ENCODE measurements around the gene ANKEF1. TPM values are rescaled to one million over a fixed set of nuclear protein-coding genes. Genes with fewer than 3 reads are reported as not detected.

Gene ANKEF1
- total RNA-seq, 4 donors from 2014 or later = 10.1 to 14.2 (median 11.5) TPM

DNA sequence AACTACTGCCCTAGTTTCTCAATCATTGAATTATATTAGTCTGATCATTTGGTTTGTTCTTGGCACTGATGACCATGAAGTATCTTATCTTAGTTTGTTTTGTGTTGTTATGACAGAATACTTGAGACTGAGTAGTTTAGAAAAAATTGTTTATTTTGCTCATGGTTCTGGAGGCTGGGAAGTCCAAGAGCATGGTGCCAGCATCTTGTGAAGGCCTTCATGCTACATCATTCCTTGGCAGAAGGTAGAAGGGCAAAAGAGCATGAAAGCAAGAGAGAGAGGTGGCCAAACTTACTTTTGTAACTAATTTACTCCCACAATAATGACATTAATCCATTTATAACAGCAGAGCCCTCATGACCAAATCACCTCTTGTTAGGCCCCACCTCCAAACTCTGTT is 40.1 kb upstream of the ANKEF1 start:
- no peak for TF ChIP-seq POLR2A (IDR thresholded peaks at IDR 0.05)
- TF ChIP-seq, protein P1, sequence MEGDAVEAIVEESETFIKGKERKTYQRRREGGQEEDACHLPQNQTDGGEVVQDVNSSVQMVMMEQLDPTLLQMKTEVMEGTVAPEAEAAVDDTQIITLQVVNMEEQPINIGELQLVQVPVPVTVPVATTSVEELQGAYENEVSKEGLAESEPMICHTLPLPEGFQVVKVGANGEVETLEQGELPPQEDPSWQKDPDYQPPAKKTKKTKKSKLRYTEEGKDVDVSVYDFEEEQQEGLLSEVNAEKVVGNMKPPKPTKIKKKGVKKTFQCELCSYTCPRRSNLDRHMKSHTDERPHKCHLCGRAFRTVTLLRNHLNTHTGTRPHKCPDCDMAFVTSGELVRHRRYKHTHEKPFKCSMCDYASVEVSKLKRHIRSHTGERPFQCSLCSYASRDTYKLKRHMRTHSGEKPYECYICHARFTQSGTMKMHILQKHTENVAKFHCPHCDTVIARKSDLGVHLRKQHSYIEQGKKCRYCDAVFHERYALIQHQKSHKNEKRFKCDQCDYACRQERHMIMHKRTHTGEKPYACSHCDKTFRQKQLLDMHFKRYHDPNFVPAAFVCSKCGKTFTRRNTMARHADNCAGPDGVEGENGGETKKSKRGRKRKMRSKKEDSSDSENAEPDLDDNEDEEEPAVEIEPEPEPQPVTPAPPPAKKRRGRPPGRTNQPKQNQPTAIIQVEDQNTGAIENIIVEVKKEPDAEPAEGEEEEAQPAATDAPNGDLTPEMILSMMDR (IDR thresholded peaks at IDR 0.05) = no peak
- Histone ChIP-seq H3K27me3 (no peaks in the 10 kb centered on the region), H3K4me1 (no peaks in the 10 kb centered on the region), H3K9me3 (no peaks in the 10 kb centered on the region), H3K4me3 (replicated peaks in 1 of 3) (no peak overlapping the region), H3K27ac (no peak overlapping the region), H3K36me3 (no peaks in the 10 kb centered on the region)
- DNase-seq = no peak
- intact Hi-C loops (cut with DNase I) = no loop called here

DNA sequence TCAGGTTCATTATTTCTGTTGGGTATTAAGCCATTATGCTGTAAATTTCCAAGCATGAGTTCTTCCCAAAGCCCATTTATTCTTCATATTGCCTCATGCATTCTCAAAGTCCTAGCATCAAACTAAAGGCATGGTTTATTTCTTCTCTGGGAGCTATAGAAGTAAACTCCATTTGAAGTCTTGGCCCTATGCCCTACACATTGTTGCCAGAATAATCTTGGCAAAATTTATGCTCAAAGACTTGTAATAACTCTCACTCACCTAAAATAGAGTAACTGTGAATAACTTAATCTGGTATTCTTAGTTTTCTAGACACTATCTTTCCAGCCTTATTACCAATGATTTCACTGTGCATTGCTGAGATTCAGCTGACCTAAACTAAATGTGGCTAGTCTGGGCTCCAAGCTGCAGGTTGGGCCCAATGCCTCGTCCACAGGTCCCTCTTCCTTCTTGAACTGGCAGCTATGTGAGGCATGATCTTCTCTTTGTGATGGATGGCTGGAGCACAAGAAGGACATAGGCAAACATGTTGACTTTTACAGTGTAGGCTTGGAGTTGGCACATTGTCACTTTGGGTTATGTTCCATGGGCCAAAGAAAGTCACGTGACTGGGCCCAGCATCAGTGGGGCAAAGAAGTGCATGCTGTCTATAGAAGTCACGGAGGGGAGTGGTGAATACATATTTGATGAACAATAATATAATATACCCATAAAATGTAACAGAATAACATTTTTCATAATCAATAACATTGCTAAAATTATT is 39.1 kb upstream of the ANKEF1 start:
- no peaks in the 10 kb centered on the region for H3K27me3 ChIP-seq
- intact Hi-C loops (cut with DNase I) = no loop called here
- TF ChIP-seq, protein P1 (IDR thresholded peaks at IDR 0.05) = no peak
- TF ChIP-seq POLR2A (IDR thresholded peaks at IDR 0.05) = no peak
- H3K4me1 ChIP-seq = no peaks in the 10 kb centered on the region
- H3K4me3 ChIP-seq (replicated peaks in 1 of 3) = no peak overlapping the region
- 59 to 63% methylated on average over 3 of the region's 3 CpGs for WGBS, 2 donors
- H3K9me3 ChIP-seq = no peaks in the 10 kb centered on the region
- DNase-seq = no peak
- H3K27ac ChIP-seq = no peak overlapping the region
- no peaks in the 10 kb centered on the region for H3K36me3 ChIP-seq

DNA sequence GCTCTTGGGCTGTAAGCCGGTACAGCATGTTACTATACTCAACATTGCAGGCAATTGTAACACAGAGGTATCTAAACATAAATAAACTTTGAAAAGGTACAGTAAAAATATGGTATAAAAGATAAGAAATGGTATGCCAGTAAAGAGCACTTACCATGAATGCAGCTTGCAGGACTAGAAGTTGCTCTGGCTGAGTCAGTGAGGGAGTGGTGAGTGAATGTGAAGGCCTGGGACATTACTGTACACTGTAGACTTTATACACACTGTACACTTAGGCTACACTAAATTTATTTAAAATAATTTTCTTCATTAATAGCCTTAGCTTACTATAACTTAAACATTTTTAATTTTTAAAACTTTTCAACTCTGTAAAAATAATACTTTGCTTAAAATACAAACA is 37.8 kb upstream of the ANKEF1 start:
- TF ChIP-seq POLR2A (IDR thresholded peaks at IDR 0.05) = no peak
- TF ChIP-seq, protein P1 (IDR thresholded peaks at IDR 0.05) = no peak

DNA sequence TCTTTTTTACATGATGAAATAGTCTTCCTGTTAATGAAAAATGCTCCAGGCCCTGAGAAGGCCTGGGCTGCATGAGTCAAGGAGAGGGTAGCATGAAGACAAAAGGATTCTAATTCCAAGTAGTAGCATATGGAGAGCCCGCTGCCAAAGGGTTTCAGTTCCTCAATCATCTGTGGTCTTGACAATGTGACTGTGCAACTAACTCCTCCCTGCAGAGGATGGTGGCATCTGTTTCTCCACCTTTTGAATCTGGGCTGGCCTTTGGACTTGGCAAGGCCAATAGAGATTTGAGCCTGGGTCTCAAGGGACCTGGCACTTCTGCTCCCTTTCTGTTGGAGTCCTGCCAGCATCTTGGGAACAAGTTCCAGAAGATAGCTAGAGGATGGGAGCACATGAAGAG is 35.1 kb upstream of the ANKEF1 start:
- no peak for TF ChIP-seq POLR2A (IDR thresholded peaks at IDR 0.05)
- TF ChIP-seq, protein P1 (IDR thresholded peaks at IDR 0.05) = no peak
- no peaks in the 10 kb centered on the region for H3K36me3 ChIP-seq
- WGBS, 2 donors = 80 to 81% methylated on average over 1 of the region's 1 CpG
- H3K4me1 ChIP-seq = no peaks in the 10 kb centered on the region
- H3K4me3 ChIP-seq (replicated peaks in 1 of 3) = no peak overlapping the region
- no peak overlapping the region for H3K27ac ChIP-seq
- DNase-seq = no peak
- H3K27me3 ChIP-seq = no peaks in the 10 kb centered on the region
- intact Hi-C loops (cut with DNase I) = no loop called here
- no peaks in the 10 kb centered on the region for H3K9me3 ChIP-seq

More for the DNA sequence above, 37.8 kb upstream of the ANKEF1 start:
- intact Hi-C loops (cut with DNase I) = no loop called here
- H3K27ac ChIP-seq = no peak overlapping the region
- H3K27me3 ChIP-seq = no peaks in the 10 kb centered on the region
- 98% methylated on average over 1 of the region's 1 CpG for WGBS, 2 donors
- H3K36me3 ChIP-seq = no peaks in the 10 kb centered on the region
- no peak overlapping the region for H3K4me3 ChIP-seq (replicated peaks in 1 of 3)
- H3K4me1 ChIP-seq = no peaks in the 10 kb centered on the region
- DNase-seq = no peak
- H3K9me3 ChIP-seq = no peaks in the 10 kb centered on the region

DNA sequence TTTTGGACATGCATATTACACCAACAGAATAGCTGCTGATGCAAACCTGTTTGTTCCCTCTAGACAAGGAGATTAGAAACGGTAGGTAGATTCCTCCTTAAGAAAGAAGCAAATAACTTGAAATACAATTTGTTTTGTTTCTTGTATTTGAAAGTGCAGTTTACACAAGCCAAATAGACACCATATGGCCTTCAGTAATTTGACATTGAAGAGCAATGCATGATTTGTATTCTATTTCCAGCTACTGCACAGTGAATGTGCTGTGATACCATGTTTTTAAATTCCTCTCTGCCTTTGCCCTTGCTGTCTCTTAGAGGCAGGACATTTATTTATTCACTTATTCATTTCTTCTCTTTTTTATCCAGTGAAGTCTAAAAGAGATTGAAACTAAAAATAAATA is 31.9 kb upstream of the ANKEF1 start:
- H3K4me3 ChIP-seq (replicated peaks in 1 of 3) = no peak overlapping the region
- H3K9me3 ChIP-seq = no peaks in the 10 kb centered on the region
- no peaks in the 10 kb centered on the region for H3K36me3 ChIP-seq
- TF ChIP-seq, protein P1 (IDR thresholded peaks at IDR 0.05) = no peak
- TF ChIP-seq POLR2A (IDR thresholded peaks at IDR 0.05) = no peak
- H3K27ac ChIP-seq = no peak overlapping the region
- WGBS, 2 donors = 85 to 88% methylated on average over 1 of the region's 1 CpG
- no peaks in the 10 kb centered on the region for H3K27me3 ChIP-seq
- DNase-seq = no peak
- intact Hi-C loops (cut with DNase I) = no loop called here
- H3K4me1 ChIP-seq = peaks cover 15% of the 10 kb centered on the region in 2 donors

All from thyroid gland (tissue), 4 donors.